HL-60/S4 (cell line): ENCODE measurements around the gene BGN.

Experiments used
- in situ Hi-C: fragments of 300-500 bp; cut with MboI; formaldehyde crosslinking; loops from 2 replicates; pipeline ENCODE4 v1.14.3; 2022; ENCODE audit warnings: low sequenced_read_pairs

Gene BGN

DNA sequence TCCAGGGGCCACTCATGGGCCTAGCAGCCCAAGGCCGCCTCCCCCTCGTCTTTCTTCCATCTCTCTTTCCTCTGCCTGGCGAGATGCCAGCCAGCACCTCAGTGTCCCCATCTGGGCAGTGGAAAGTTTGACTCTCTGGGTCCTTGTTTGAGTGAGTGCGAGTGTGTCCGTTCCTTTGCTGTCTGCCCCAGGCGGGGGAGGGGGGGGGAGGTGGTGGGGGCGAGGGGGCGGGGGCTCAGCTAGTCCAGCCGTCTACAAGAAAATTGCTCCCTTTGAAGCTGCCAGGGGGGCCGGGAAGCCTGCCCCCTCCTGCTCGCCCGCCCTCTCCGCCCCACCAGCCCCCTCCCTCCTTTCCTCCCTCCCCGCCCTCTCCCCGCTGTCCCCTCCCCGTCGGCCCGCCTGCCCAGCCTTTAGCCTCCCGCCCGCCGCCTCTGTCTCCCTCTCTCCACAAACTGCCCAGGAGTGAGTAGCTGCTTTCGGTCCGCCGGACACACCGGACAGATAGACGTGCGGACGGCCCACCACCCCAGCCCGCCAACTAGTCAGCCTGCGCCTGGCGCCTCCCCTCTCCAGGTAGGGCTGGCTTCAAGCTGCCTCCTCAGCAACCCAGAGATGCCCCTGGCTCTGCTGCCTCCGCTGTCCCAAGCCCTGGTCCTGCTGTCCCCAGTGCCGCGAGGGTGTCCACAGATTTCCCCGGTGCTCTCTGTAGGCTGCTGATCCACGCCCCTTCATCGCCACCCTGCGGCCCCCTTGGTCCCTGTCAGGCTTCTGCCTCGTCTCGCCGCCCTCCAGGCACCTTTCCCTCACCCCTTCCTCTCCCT lies at the start of gene BGN:
Gene BGN (plus strand): TSS at position 440 of the 821 bp plus-strand sequence. CDS start 9,652 bp downstream, outside the sequence.
- in situ Hi-C loops = no loop called here

- in situ Hi-C loops = no loop called here
Observed at GRCh38 chrX:153445106-153445855, 49.5 kb upstream of the BGN start.

- in situ Hi-C loops = no loop called here
Observed at GRCh38 chrX:153445856-153446635, 48.7 kb upstream of the BGN start, which contains the start of gene TREX2. Gene TREX2 (minus strand): TSS chrX:153446056. CDS start chrX:153445430, 626 bp downstream.

GRCh38 chrX:153446636-153446936 lies 48.2 kb upstream of the BGN start:
- in situ Hi-C loops = no loop called here

- in situ Hi-C loops = no loop called here
Observed at GRCh38 chrX:153446950-153447580, 47.7 kb upstream of the BGN start.

DNA sequence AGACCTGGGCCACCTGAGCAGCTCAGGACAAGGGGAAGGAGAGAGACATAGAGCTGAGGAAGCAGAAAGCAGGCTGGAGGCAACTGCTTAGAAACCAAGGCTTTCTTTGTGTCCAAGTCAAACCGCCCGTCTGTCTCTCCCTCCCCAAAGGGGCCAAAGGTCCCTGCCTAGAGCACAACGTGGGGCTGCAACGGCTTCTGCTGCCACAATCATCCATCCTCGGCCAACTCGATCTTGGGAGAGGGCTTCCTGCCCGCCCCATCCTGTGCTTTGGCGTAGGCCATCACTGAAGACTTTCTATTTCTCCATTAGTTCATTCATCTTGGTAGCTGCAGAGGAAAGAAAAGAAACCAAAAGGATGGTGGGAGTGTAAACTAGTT lies 47.2 kb upstream of the BGN start:
- in situ Hi-C loops = no loop called here

- in situ Hi-C loops = no loop called here
Observed at GRCh38 chrX:153448556-153449367, 46.0 kb upstream of the BGN start.

DNA sequence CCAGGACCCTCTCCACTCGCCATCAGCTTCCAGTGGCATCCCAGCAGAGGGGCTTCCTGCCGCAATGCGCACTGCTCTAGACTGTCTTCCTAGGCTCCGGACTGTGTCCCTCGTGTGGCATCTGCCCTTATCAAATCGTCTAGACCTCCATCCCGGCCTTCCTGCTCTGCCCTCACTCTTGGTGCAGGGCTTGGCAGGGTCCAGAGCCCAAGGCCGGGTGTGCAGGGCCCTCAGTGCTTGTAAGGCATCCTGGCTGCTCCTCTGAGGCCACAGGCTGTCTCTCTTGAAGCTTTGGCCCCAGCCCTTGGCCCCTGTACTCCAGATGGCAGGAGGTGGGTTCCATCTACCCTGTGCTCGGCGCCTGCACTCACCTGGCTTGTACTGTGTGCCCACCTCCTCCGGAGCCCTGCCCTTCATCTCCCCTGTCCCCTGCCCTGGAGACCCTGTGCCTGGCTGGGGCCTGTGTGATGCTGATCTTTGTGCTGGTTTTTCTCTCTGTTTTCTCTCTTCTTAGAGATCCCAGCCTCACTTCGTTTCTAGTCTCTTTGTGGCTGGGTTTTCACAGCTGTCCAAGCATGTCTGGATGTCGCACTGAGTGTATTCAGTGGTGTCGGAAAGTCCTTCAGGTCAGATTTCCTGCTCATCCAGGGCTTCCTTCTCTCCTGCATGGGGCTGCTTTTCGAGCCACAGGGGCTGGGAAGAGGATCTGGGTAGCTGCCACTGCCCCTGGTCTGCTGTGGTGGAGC lies 45.2 kb upstream of the BGN start:
- in situ Hi-C loops = no loop called here

DNA sequence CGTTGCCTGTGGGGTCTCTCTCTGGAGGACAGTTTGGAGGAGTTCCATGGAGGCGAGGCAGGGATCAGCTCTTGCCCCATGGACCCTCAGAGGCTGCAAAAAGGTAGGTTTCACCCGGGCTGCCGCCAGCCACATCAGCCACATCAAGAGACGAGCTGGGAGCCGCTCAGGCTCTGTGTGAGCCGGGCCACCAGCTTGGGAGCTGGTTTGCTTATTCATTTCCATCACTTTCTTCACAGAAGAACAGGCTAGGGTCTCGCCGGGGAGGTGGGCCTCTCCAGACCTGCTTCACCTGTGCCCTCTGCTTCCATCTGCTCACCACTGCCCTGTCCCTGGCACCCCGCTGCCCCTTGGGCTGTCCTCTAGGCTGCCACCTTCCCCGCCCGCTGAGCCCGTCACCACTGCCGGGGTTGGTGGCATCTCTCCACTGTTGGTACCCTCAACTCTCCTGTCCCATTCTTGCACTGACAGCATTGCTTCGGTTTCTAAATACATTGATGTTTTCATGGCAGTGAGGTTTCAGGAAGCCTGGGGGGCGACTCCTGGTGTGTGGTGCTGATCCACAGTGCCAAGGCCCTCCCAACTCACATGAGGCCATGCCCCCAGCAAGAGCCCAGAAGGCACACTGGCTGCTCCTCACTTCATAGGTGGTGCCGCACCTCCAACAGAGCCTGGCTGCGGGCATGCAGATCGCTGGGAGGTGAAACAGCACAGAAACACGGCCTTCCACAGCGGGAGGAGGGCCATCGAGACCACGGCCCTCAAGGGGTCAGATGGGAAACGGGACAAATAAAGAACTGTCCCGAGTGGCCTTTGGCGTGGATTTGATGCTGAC lies 44.4 kb upstream of the BGN start:
- in situ Hi-C loops = no loop called here

DNA sequence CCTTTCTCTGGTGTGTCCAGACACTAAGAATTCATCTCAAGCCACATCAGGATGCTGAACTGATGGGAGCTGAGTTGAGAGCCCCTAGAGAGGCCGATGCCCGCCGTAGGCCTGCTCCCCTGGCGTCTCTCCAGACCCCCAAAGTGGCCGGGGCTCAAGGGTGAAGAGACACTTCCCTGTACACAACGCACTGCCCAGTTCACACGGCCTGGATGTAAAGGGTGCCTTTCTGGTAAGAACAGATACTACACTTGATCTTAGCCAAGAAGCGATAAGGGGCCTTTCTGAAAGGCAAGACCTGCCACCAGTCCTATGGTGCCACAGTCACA lies 43.9 kb upstream of the BGN start:
- in situ Hi-C loops = no loop called here

- in situ Hi-C loops = no loop called here
Observed at GRCh38 chrX:153454901-153455550, 39.8 kb upstream of the BGN start.

GRCh38 chrX:153455571-153455970 lies 39.2 kb upstream of the BGN start:
- in situ Hi-C loops = no loop called here

DNA sequence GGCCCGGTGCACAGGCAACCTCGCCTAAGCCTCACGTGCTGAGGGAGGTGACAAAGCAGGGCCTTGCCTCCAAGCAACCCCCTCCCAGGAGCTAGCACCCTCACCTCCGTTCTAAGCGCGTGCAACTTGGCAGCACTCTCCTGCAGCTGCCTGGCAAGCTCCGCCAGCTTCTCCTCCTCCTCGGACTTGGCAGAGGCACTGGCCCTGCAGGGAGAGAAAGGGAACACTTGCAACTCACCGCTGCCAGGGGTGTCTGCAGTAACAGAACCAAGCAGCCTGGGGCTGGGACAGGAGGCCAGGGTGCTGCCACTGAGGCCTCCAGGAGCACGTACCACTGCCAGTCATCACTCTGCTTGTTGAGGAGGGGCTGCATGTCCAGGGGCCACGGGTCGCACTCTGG lies 38.6 kb upstream of the BGN start:
- in situ Hi-C loops = no loop called here

GRCh38 chrX:153456704-153457103 lies 38.1 kb upstream of the BGN start:
- in situ Hi-C loops = no loop called here

GRCh38 chrX:153457136-153457825 lies 37.5 kb upstream of the BGN start:
- in situ Hi-C loops = no loop called here

- in situ Hi-C loops = no loop called here
Observed at GRCh38 chrX:153457827-153458466, 36.8 kb upstream of the BGN start.

DNA sequence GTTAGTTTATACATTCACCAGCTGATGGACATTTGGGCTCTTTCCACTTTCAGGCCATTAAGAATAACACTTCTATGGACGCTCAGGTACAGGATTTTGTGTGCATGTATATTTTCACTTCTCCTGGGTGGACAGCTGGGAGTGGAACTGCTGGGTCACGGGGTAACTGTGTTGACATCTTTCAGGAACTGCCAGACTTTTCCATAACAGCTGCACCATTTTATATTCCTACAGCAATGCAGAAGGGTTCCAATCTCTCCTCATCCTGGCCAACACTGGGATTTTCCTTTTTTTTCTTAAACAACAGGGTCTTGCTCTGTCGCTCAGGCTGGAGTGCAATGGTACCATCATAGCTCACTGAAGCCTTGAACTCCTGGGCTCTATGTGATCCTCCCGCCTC lies 36.3 kb upstream of the BGN start:
- in situ Hi-C loops = no loop called here
